Stimulated activated CD8-positive, alpha-beta memory T cell treated with anti-CD3 and anti-CD28 coated beads, Interleukin-15, amount 100 ng/mL, for 48 hours (primary cell): ENCODE results near the gene RPH3AL.
"Not testable (repeated sequence)": the region's sequence is repeated elsewhere in the genome, so short reads cannot be mapped to it uniquely, and the experiment has no call there.

Experiments used
- DNase-seq, 2 donors: peaks; one replicate each; pipeline ENCODE4 v3.0.0-alpha.2; 2020; ENCODE audit warnings: low read depth in 2 of 2

The RPH3AL gene

GRCh38 chr17:320139-320538, 32.5 kb downstream of the RPH3AL start:
- no peak for DNase-seq

- DNase-seq = no peak
These were observed 33.3 kb downstream of the RPH3AL start for GRCh38 chr17:319266-319665.

GRCh38 chr17:317070-317469, 35.5 kb downstream of the RPH3AL start:
- DNase-seq = not testable (repeated sequence)

- not testable (repeated sequence) for DNase-seq
These were observed 37.2 kb downstream of the RPH3AL start for GRCh38 chr17:315399-315798.

- DNase-seq = not testable (repeated sequence)
These were observed 38.0 kb downstream of the RPH3AL start for GRCh38 chr17:314614-314944.

- DNase-seq = no peak
These were observed 38.5 kb downstream of the RPH3AL start for GRCh38 chr17:313911-314613.

- DNase-seq = no peak
These were observed 39.4 kb downstream of the RPH3AL start for GRCh38 chr17:313231-313630.

GRCh38 chr17:312476-313148, 40.0 kb downstream of the RPH3AL start:
- no peak for DNase-seq

- DNase-seq = no peak
These were observed 41.4 kb downstream of the RPH3AL start for GRCh38 chr17:311119-311782.

- DNase-seq = no peak
These were observed 42.2 kb downstream of the RPH3AL start for GRCh38 chr17:310111-311010.

GRCh38 chr17:309361-309888, 43.2 kb downstream of the RPH3AL start:
- no peak for DNase-seq

- no peak for DNase-seq
These were observed 44.7 kb downstream of the RPH3AL start for GRCh38 chr17:307741-308507.

GRCh38 chr17:307295-307691, 45.3 kb downstream of the RPH3AL start:
- DNase-seq = no peak

- DNase-seq = no peak
These were observed 45.9 kb downstream of the RPH3AL start for GRCh38 chr17:306536-307294.

- DNase-seq = no peak
These were observed 46.5 kb downstream of the RPH3AL start for GRCh38 chr17:306116-306515.

GRCh38 chr17:305090-305976, 47.3 kb downstream of the RPH3AL start:
- DNase-seq = no peak

- no peak for DNase-seq
These were observed 48.1 kb downstream of the RPH3AL start for GRCh38 chr17:304461-304860.

GRCh38 chr17:303168-303567, 49.4 kb downstream of the RPH3AL start:
- no peak for DNase-seq

GRCh38 chr17:302300-302698, 50.3 kb downstream of the RPH3AL start:
- no peak for DNase-seq
